ENCODE data around the gene PER1. TPM values are rescaled to one million over a fixed set of nuclear protein-coding genes. Genes with fewer than 3 reads are reported as not detected.
"Not testable (repeated sequence)": the region's sequence is repeated elsewhere in the genome, so short reads cannot be mapped to it uniquely, and the experiment has no call there.

Gene PER1
- total RNA-seq, 1 donor: 16.6 TPM

DNA sequence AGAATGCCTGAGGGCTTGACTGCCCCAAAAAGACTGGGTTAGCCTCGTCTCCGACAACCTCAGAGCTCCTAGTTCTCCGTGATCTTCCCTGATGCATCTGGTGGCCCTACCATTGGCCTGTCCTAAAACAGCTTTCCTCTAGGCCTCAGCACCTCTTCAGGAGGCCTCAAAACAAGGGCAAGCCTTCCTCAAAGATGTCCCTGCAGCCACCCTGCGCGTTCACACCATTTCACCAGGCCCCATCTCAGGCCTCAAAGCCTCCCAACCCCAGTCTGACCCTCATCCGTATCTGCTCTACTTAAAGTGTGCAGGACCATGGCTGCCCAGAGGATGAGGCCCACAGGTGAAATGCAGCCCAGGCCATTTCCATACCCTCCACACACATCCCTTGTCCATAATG, 41.3 kb downstream of the PER1 start:
- no peak for DNase-seq (ENCODE audit: insufficient read length, low spot score, missing footprints)
- Histone ChIP-seq H3K36me3 (ENCODE audit: insufficient read depth, low read length) (no peaks in the 10 kb centered on the region), H3K79me2 (ENCODE audit: insufficient read depth, low read length) (no peaks in the 10 kb centered on the region), H3K4me2 (ENCODE audit: insufficient read depth, low read length) (no peak overlapping the region), H3K9me3 (ENCODE audit: low read depth, low read length) (no peaks in the 10 kb centered on the region), H2AFZ (ENCODE audit: low read length) (no peak overlapping the region), H4K20me1 (ENCODE audit: insufficient read depth, low read length) (no peaks in the 10 kb centered on the region), H3K27me3 (ENCODE audit: insufficient read depth, low read length) (peaks cover 45% of the 10 kb centered on the region), H3K4me1 (ENCODE audit: insufficient read depth, low read length) (no peaks in the 10 kb centered on the region), H3K27ac (ENCODE audit: low read depth, low read length) (no peak overlapping the region), H3K4me3 (ENCODE audit: insufficient read depth, low read length) (no peak overlapping the region)
- TF ChIP-seq, protein P1, sequence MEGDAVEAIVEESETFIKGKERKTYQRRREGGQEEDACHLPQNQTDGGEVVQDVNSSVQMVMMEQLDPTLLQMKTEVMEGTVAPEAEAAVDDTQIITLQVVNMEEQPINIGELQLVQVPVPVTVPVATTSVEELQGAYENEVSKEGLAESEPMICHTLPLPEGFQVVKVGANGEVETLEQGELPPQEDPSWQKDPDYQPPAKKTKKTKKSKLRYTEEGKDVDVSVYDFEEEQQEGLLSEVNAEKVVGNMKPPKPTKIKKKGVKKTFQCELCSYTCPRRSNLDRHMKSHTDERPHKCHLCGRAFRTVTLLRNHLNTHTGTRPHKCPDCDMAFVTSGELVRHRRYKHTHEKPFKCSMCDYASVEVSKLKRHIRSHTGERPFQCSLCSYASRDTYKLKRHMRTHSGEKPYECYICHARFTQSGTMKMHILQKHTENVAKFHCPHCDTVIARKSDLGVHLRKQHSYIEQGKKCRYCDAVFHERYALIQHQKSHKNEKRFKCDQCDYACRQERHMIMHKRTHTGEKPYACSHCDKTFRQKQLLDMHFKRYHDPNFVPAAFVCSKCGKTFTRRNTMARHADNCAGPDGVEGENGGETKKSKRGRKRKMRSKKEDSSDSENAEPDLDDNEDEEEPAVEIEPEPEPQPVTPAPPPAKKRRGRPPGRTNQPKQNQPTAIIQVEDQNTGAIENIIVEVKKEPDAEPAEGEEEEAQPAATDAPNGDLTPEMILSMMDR (IDR thresholded peaks at IDR 0.05; ENCODE audit: extremely low read depth, low read depth, low read length): no peak

GRCh38 chr17:8110456-8110804, 41.8 kb downstream of the PER1 start:
- peak overlapping the region; percentile 41 for H3K4me2 ChIP-seq (ENCODE audit: insufficient read depth, low read length)
- no peak overlapping the region for H3K4me3 ChIP-seq (ENCODE audit: insufficient read depth, low read length)
- TF ChIP-seq, protein P1 (IDR thresholded peaks at IDR 0.05; ENCODE audit: extremely low read depth, low read depth, low read length): no peak

GRCh38 chr17:8109661-8110455, 42.3 kb downstream of the PER1 start:
- Histone ChIP-seq H3K79me2 (ENCODE audit: insufficient read depth, low read length) (no peaks in the 10 kb centered on the region), H3K4me1 (ENCODE audit: insufficient read depth, low read length) (no peaks in the 10 kb centered on the region), H3K4me3 (ENCODE audit: insufficient read depth, low read length) (no peak overlapping the region), H3K36me3 (ENCODE audit: insufficient read depth, low read length) (no peaks in the 10 kb centered on the region), H3K4me2 (ENCODE audit: insufficient read depth, low read length) (peak overlapping the region; percentile 41), H3K27ac (ENCODE audit: low read depth, low read length) (no peak overlapping the region), H3K27me3 (ENCODE audit: insufficient read depth, low read length) (peaks cover 35% of the 10 kb centered on the region), H3K9me3 (ENCODE audit: low read depth, low read length) (no peaks in the 10 kb centered on the region), H4K20me1 (ENCODE audit: insufficient read depth, low read length) (no peaks in the 10 kb centered on the region), H2AFZ (ENCODE audit: low read length) (no peak overlapping the region)
- TF ChIP-seq, protein P1 (IDR thresholded peaks at IDR 0.05; ENCODE audit: extremely low read depth, low read depth, low read length): peak; percentile 64
- DNase-seq (ENCODE audit: insufficient read length, low spot score, missing footprints): peak; percentile 60

More at GRCh38 chr17:8110456-8110804, 41.8 kb downstream of the PER1 start:
- Histone ChIP-seq H3K9me3 (ENCODE audit: low read depth, low read length) (no peaks in the 10 kb centered on the region), H2AFZ (ENCODE audit: low read length) (no peak overlapping the region), H3K36me3 (ENCODE audit: insufficient read depth, low read length) (no peaks in the 10 kb centered on the region), H4K20me1 (ENCODE audit: insufficient read depth, low read length) (no peaks in the 10 kb centered on the region), H3K4me1 (ENCODE audit: insufficient read depth, low read length) (no peaks in the 10 kb centered on the region), H3K79me2 (ENCODE audit: insufficient read depth, low read length) (no peaks in the 10 kb centered on the region), H3K27me3 (ENCODE audit: insufficient read depth, low read length) (peaks cover 40% of the 10 kb centered on the region), H3K27ac (ENCODE audit: low read depth, low read length) (no peak overlapping the region)
- DNase-seq (ENCODE audit: insufficient read length, low spot score, missing footprints): no peak

GRCh38 chr17:8108972-8109660, 43.1 kb downstream of the PER1 start:
- no peaks in the 10 kb centered on the region for H4K20me1 ChIP-seq (ENCODE audit: insufficient read depth, low read length)
- no peak for DNase-seq (ENCODE audit: insufficient read length, low spot score, missing footprints)
- no peak overlapping the region for H2AFZ ChIP-seq (ENCODE audit: low read length)
- H3K4me2 ChIP-seq (ENCODE audit: insufficient read depth, low read length): no peak overlapping the region
- TF ChIP-seq, protein P1 (IDR thresholded peaks at IDR 0.05; ENCODE audit: extremely low read depth, low read depth, low read length): no peak
- H3K9me3 ChIP-seq (ENCODE audit: low read depth, low read length): no peaks in the 10 kb centered on the region
- H3K4me1 ChIP-seq (ENCODE audit: insufficient read depth, low read length): no peaks in the 10 kb centered on the region
- peaks cover 27% of the 10 kb centered on the region for H3K27me3 ChIP-seq (ENCODE audit: insufficient read depth, low read length)
- no peaks in the 10 kb centered on the region for H3K36me3 ChIP-seq (ENCODE audit: insufficient read depth, low read length)
- no peaks in the 10 kb centered on the region for H3K79me2 ChIP-seq (ENCODE audit: insufficient read depth, low read length)
- H3K27ac ChIP-seq (ENCODE audit: low read depth, low read length): no peak overlapping the region
- no peak overlapping the region for H3K4me3 ChIP-seq (ENCODE audit: insufficient read depth, low read length)

DNA sequence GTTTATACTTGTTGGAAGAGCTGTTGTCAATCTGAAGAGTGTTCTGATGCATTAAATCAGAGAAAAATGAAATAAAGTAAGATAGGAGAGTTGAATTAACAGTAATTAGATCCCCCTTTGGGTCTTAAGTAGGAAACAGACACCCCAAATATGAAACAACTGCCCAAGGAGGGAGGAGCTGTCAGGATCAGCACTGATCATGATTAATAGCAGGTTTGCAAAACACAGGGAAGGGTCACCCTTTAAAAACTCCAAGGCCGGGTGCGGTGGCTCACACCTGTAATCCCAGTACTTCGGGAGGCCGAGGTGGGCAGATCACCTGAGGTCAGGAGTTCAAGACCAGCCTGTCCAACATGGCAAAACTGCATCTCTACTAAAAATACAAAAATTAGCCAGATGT, 45.2 kb downstream of the PER1 start:
- not testable (repeated sequence) for H3K79me2 ChIP-seq (ENCODE audit: insufficient read depth, low read length); H3K4me1 ChIP-seq (ENCODE audit: insufficient read depth, low read length); H2AFZ ChIP-seq (ENCODE audit: low read length); H3K9me3 ChIP-seq (ENCODE audit: low read depth, low read length); DNase-seq (ENCODE audit: insufficient read length, low spot score, missing footprints); H4K20me1 ChIP-seq (ENCODE audit: insufficient read depth, low read length); H3K27ac ChIP-seq (ENCODE audit: low read depth, low read length); H3K4me3 ChIP-seq (ENCODE audit: insufficient read depth, low read length); H3K36me3 ChIP-seq (ENCODE audit: insufficient read depth, low read length); H3K4me2 ChIP-seq (ENCODE audit: insufficient read depth, low read length)
- H3K27me3 ChIP-seq (ENCODE audit: insufficient read depth, low read length): peaks cover 13% of the 10 kb centered on the region
